Measurements from ENCODE around the gene ATP6V0E1. TPM values are rescaled to one million over a fixed set of nuclear protein-coding genes. Genes with fewer than 3 reads are reported as not detected.

ATP6V0E1 gene
- total RNA-seq, 1 donor from 2014 or later = 272 TPM

- TF ChIP-seq CTCF (IDR thresholded peaks at IDR 0.05) = no peak
- peaks cover 49% of the 10 kb centered on the region for H3K4me1 Mint-ChIP-seq (ENCODE audit: low read depth)
- H3K27me3 Mint-ChIP-seq (ENCODE audit: low read depth) = no peaks in the 10 kb centered on the region
- H3K4me3 Mint-ChIP-seq (ENCODE audit: unreplicated experiment) = no peak overlapping the region
- no peak for DNase-seq (ENCODE audit: low spot score)
- no peaks in the 10 kb centered on the region for H3K9me3 Mint-ChIP-seq (ENCODE audit: low read depth)
- H3K27ac Mint-ChIP-seq (ENCODE audit: unreplicated experiment) = no peak overlapping the region
- no peaks in the 10 kb centered on the region for H3K36me3 Mint-ChIP-seq (ENCODE audit: low read depth)
Observed at GRCh38 chr5:173011566-173011965, 28.0 kb downstream of the ATP6V0E1 start.

- no peaks in the 10 kb centered on the region for H3K27me3 Mint-ChIP-seq (ENCODE audit: low read depth)
- no peaks in the 10 kb centered on the region for H3K9me3 Mint-ChIP-seq (ENCODE audit: low read depth)
- H3K4me3 Mint-ChIP-seq (ENCODE audit: unreplicated experiment) = no peak overlapping the region
- no peak for TF ChIP-seq CTCF (IDR thresholded peaks at IDR 0.05)
- no peak overlapping the region for H3K27ac Mint-ChIP-seq (ENCODE audit: unreplicated experiment)
- H3K36me3 Mint-ChIP-seq (ENCODE audit: low read depth) = no peaks in the 10 kb centered on the region
- no peak for DNase-seq (ENCODE audit: low spot score)
- peaks cover 44% of the 10 kb centered on the region for H3K4me1 Mint-ChIP-seq (ENCODE audit: low read depth)
Observed at GRCh38 chr5:173012882-173013281, 29.3 kb downstream of the ATP6V0E1 start.

GRCh38 chr5:173014671-173015070, 31.1 kb downstream of the ATP6V0E1 start:
- Mint-ChIP-seq H3K36me3 (ENCODE audit: low read depth) (no peaks in the 10 kb centered on the region), H3K27me3 (ENCODE audit: low read depth) (no peaks in the 10 kb centered on the region), H3K9me3 (ENCODE audit: low read depth) (no peaks in the 10 kb centered on the region), H3K4me1 (ENCODE audit: low read depth) (peaks cover 45% of the 10 kb centered on the region), H3K4me3 (ENCODE audit: unreplicated experiment) (no peak overlapping the region), H3K27ac (ENCODE audit: unreplicated experiment) (no peak overlapping the region)
- TF ChIP-seq CTCF (IDR thresholded peaks at IDR 0.05) = no peak
- no peak for DNase-seq (ENCODE audit: low spot score)

GRCh38 chr5:173015192-173015591, 31.6 kb downstream of the ATP6V0E1 start:
- TF ChIP-seq CTCF (IDR thresholded peaks at IDR 0.05) = no peak
- H3K9me3 Mint-ChIP-seq (ENCODE audit: low read depth) = no peaks in the 10 kb centered on the region
- no peaks in the 10 kb centered on the region for H3K27me3 Mint-ChIP-seq (ENCODE audit: low read depth)
- no peak overlapping the region for H3K4me3 Mint-ChIP-seq (ENCODE audit: unreplicated experiment)
- no peak for DNase-seq (ENCODE audit: low spot score)
- peaks cover 40% of the 10 kb centered on the region for H3K4me1 Mint-ChIP-seq (ENCODE audit: low read depth)
- peak overlapping the region; percentile 8 for H3K27ac Mint-ChIP-seq (ENCODE audit: unreplicated experiment)
- peaks cover 1% of the 10 kb centered on the region for H3K36me3 Mint-ChIP-seq (ENCODE audit: low read depth)

- no peaks in the 10 kb centered on the region for H3K9me3 Mint-ChIP-seq (ENCODE audit: low read depth)
- H3K36me3 Mint-ChIP-seq (ENCODE audit: low read depth) = peaks cover 6% of the 10 kb centered on the region
- no peaks in the 10 kb centered on the region for H3K27me3 Mint-ChIP-seq (ENCODE audit: low read depth)
- no peak for TF ChIP-seq CTCF (IDR thresholded peaks at IDR 0.05)
- peak overlapping the region; percentile 28 for H3K4me3 Mint-ChIP-seq (ENCODE audit: unreplicated experiment)
- peak overlapping the region; percentile 84 for H3K27ac Mint-ChIP-seq (ENCODE audit: unreplicated experiment)
- no peak for DNase-seq (ENCODE audit: low spot score)
- H3K4me1 Mint-ChIP-seq (ENCODE audit: low read depth) = peaks cover 35% of the 10 kb centered on the region
Observed at GRCh38 chr5:173015598-173016455, 32.3 kb downstream of the ATP6V0E1 start.
